Bronchial epithelial cell (primary cell): ENCODE measurements around the gene FEV. TPM values are rescaled to one million over a fixed set of nuclear protein-coding genes. Genes with fewer than 3 reads are reported as not detected.
A peak's percentile ranks its signal among the peaks of the same experiment; 100 is the strongest.

Experiments
- DNase-seq: peaks from one replicate; pipeline ENCODE4 v3.0.0-alpha.2; 2010; ENCODE audit warnings: low read depth
- FAIRE-seq: peaks from 2 replicates; lab custom pipeline; 2011; peaks lifted over from hg19 to GRCh38; lab: Jason Lieb, UNC
- H3K27me3 ChIP-seq: 2 replicates; pipeline ENCODE4 v1.5.1; 2011; ENCODE audit warnings: low read length; ENCODE audit not compliant: control insufficient read depth, insufficient read depth
- H3K36me3 ChIP-seq: 2 replicates; pipeline ENCODE4 v1.5.1; 2011; ENCODE audit warnings: low read length; ENCODE audit not compliant: control insufficient read depth, insufficient read depth
- H3K4me3 ChIP-seq: 2 replicates; pipeline ENCODE4 v1.5.1; 2011; ENCODE audit warnings: mild to moderate bottlenecking, low read depth, low read length, control low read depth
- CTCF ChIP-seq: IDR thresholded peaks from 2 replicates; pipeline ENCODE4 v1.5.1; 2011; ENCODE audit warnings: mild to moderate bottlenecking, moderate library complexity, low read length, control low read depth, inconsistent platforms; ENCODE audit not compliant: insufficient read depth, severe bottlenecking
- total RNA-seq: library from RNA; depleted of rRNA; stranded (reverse); fragments of >200 nt; gene quantifications from 2 replicates; pipeline ENCODE4 v1.2.1, GENCODE V29; 2014

FEV gene
- total RNA-seq: not detected in 2 replicates

GRCh38 chr2:218985021-218985324 is at the start of gene FEV:
FEV (minus strand) TSS chr2:218985184; CDS start chr2:218985075, 109 bp downstream.
- no peaks in the 10 kb centered on the region for H3K36me3 ChIP-seq
- no peak within 1 kb of the TSS for H3K4me3 ChIP-seq
- TF ChIP-seq CTCF: no peak
- H3K27me3 ChIP-seq: peaks cover 74% of the 10 kb centered on the region
- DNase-seq (no peak), FAIRE-seq (no peak)

GRCh38 chr2:219032051-219032745 is 47.2 kb upstream of the FEV start:
- no peaks in the 10 kb centered on the region for H3K36me3 ChIP-seq
- H3K4me3 ChIP-seq: no peak overlapping the region
- DNase-seq: no peak
- peaks cover 3% of the 10 kb centered on the region for H3K27me3 ChIP-seq
- TF ChIP-seq CTCF: no peak
- FAIRE-seq: no peak

GRCh38 chr2:219031005-219031738 is 46.2 kb upstream of the FEV start:
- H3K4me3 ChIP-seq: no peak overlapping the region
- no peak for TF ChIP-seq CTCF
- FAIRE-seq (no peak), DNase-seq (no peak)
- H3K27me3 ChIP-seq: peaks cover 3% of the 10 kb centered on the region
- no peaks in the 10 kb centered on the region for H3K36me3 ChIP-seq

GRCh38 chr2:219030177-219030940 is 45.4 kb upstream of the FEV start:
- no peaks in the 10 kb centered on the region for H3K36me3 ChIP-seq
- FAIRE-seq: no peak
- H3K4me3 ChIP-seq: no peak overlapping the region
- no peak for TF ChIP-seq CTCF
- no peak for DNase-seq
- peaks cover 1% of the 10 kb centered on the region for H3K27me3 ChIP-seq

GRCh38 chr2:219029829-219030165 is 44.8 kb upstream of the FEV start:
- no peaks in the 10 kb centered on the region for H3K36me3 ChIP-seq
- FAIRE-seq (no peak), DNase-seq (peak; percentile 55)
- peak; percentile 97 for TF ChIP-seq CTCF
- H3K4me3 ChIP-seq: no peak overlapping the region
- H3K27me3 ChIP-seq: peaks cover 1% of the 10 kb centered on the region
